GM21381 (cell line): ENCODE data around the gene CPOX.

ENCODE experiments used
- ATAC-seq: cut with Tn5 transposase; IDR thresholded peaks from one replicate; pipeline ENCODE4 v1.9.1; 2021; ENCODE audit warnings: mild to moderate bottlenecking, moderate library complexity; ENCODE audit not compliant: unreplicated experiment

Gene CPOX

GRCh38 chr3:98596541-98597500 lies 3.4 kb upstream of the CPOX start:
- ATAC-seq = no peak

GRCh38 chr3:98596087-98596486 lies 2.7 kb upstream of the CPOX start:
- ATAC-seq = no peak

- ATAC-seq = no peak
Measured at GRCh38 chr3:98594628-98595324, 1.4 kb upstream of the CPOX start.

- no peak for ATAC-seq
Measured at GRCh38 chr3:98592345-98592935, 971 bp downstream of the CPOX start.

GRCh38 chr3:98589331-98590036 lies 3.9 kb downstream of the CPOX start:
- no peak for ATAC-seq

GRCh38 chr3:98588065-98588464 lies 5.3 kb downstream of the CPOX start:
- ATAC-seq = no peak

- ATAC-seq = no peak
Measured at GRCh38 chr3:98587654-98588053, 5.8 kb downstream of the CPOX start.

GRCh38 chr3:98584547-98584946 lies 8.9 kb downstream of the CPOX start:
- no peak for ATAC-seq

GRCh38 chr3:98583766-98584165 lies 9.6 kb downstream of the CPOX start:
- no peak for ATAC-seq

GRCh38 chr3:98582042-98582441 lies 11.4 kb downstream of the CPOX start:
- no peak for ATAC-seq

- ATAC-seq = no peak
Measured at GRCh38 chr3:98581474-98581873, 11.9 kb downstream of the CPOX start.

GRCh38 chr3:98580401-98581386 lies 12.7 kb downstream of the CPOX start:
- no peak for ATAC-seq

- ATAC-seq = no peak
Measured at GRCh38 chr3:98577178-98577895, 16.1 kb downstream of the CPOX start.

- no peak for ATAC-seq
Measured at GRCh38 chr3:98574132-98574531, 19.3 kb downstream of the CPOX start.

- ATAC-seq = peak; percentile 66
Measured at GRCh38 chr3:98573181-98573728, 20.2 kb downstream of the CPOX start.

- no peak for ATAC-seq
Measured at GRCh38 chr3:98568402-98568801, 25.0 kb downstream of the CPOX start.

GRCh38 chr3:98567666-98568270 lies 25.6 kb downstream of the CPOX start:
- peak; percentile 26 for ATAC-seq

GRCh38 chr3:98565843-98566242 lies 27.6 kb downstream of the CPOX start:
- ATAC-seq = no peak
